HG02642 (cell line): ENCODE results near the gene MAMDC4.
"Not testable (repeated sequence)": the region's sequence is repeated elsewhere in the genome, so short reads cannot be mapped to it uniquely, and the experiment has no call there.

Experiments used
- ATAC-seq: cut with Tn5 transposase; IDR thresholded peaks from one replicate; pipeline ENCODE4 v1.9.1; 2021; ENCODE audit warnings: mild to moderate bottlenecking; ENCODE audit not compliant: unreplicated experiment, poor library complexity

The MAMDC4 gene

DNA sequence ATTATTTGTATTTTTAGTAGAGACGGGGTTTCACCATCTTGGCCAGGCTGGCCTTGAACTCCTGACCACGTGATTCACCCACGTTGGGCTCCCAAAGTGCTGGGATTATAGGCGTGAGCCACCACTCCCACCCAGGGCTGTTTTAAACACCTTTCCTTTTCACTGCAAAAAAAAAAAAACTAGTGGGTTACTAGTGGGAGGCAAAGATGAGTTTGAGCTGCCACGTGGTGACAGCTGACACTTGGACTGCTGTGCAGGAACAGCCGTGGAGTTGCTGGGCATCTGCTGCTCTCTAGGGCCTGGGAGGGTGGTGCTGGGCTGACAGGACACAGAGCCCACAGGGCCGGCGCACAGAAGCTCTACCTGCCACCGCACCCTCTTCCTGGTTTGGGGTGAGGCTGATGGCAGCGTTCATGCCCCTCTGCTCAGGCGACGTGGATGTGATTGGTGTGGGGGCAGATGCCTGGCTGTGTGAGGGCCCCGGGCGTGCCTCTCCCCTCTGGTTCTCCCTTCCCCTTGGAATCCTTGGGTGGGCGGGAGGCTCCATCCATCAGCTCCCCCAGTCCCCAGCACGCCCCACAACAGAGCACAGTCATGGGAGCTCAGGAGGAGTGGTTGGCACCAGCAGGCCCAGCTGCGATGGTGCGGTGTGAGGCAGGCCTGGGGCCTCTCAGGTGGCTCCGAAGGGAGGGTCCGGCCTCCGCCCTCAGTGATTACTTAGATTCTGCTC, 27.5 kb upstream of the MAMDC4 start:
- no peak for ATAC-seq

DNA sequence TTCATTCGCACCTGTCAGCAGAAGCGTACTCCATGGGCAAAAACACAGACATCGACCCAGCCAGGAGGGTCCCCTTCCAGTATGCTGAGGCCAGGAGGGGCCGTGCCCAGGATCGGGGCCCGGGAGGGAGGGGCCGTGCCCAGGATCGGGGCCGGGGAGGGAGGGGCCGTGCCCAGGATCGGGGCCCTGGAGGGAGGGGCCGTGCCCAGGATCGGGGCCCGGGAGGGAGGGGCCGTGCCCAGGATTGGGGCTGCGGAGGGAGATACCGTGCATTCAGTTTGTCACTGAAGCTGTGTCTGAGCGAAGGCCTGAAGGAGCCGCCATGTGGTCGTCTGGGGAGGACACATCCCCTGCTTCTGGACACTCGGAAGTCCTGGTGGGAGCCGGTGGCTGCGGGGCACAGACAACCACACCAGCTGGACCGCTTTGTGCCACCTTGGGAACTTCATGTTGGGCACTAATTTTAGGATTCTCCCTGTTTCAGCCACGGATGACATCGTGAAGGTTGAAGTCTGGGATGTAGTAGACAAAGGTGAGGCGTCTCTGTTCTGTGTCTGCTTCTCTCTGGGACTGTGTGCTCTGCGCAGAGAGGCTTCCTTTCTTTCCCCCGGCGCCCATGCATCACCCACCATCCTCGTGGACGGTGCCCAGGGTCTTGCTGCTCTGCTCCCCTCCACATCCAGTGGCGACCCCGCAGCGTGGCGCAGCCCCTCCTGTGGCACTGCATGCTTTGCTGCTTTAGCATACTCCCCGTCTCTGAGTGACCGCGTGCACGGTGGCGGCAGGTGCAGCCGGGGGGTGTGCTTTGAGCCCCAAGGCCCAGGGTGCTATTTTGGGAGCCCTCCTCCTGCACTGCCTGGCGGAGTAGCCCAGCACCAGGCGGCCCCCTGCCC, 26.6 kb upstream of the MAMDC4 start:
- ATAC-seq: no peak

DNA sequence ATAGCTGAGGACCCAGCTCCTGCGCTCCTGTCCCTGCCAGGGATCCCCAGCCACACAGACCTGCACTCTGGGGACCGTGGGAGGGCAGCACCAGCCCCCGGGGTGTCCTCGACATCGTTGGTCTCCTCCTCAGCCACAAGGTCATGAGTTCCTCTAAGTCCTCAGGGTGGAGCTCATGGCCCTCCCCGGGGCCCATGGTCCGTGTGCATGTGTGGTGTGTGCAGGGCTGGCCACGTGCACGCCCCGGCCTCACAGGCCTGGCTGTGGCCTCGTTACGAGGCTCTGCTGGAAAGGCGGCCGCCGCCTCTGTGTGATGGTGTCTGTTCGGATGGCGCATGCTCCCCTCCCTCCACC, 26.0 kb upstream of the MAMDC4 start:
- ATAC-seq: no peak

DNA sequence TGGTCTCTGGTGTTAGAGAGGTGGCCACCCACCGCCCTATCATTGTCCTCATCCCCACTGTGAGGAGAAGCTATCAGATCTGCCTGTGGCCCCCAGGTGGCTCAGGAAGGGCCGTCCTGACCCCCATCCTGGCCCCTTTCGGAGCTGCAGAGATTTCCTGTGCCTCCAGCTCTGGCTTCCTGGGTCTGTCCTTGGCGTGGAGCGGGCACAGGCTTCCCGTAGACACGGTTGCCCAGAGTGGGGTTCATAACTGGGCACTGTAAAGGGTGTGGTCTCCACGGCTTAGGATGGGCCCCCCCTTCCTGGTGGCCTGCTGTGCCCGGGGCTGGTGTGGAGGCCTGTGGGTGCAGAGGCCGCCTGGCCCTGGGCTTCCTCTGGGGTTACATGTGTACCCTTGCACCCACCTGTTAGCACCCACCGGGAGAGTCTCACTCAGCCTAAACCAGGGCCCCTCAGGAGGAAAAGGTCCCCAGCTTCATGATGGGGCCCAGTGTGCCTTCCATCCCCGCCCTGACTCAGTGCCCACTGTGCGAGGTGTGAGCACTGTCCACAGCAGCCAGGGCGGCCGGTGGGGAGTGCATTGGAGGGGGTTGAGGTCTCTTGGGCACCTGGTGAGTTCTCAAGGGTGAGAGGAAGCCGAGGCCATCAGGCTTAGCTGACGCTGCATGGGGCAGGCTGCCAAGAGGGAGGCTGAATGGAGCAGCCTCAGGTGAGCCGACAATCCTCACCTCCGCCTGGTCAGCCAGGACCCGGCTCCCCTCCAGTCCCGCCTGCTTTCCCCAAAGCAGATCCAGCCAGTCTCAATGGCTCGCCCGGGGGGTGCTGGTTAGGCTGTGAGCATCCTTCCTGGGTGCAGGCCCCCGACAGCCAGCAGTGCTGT, 25.2 kb upstream of the MAMDC4 start:
- ATAC-seq: no peak

DNA sequence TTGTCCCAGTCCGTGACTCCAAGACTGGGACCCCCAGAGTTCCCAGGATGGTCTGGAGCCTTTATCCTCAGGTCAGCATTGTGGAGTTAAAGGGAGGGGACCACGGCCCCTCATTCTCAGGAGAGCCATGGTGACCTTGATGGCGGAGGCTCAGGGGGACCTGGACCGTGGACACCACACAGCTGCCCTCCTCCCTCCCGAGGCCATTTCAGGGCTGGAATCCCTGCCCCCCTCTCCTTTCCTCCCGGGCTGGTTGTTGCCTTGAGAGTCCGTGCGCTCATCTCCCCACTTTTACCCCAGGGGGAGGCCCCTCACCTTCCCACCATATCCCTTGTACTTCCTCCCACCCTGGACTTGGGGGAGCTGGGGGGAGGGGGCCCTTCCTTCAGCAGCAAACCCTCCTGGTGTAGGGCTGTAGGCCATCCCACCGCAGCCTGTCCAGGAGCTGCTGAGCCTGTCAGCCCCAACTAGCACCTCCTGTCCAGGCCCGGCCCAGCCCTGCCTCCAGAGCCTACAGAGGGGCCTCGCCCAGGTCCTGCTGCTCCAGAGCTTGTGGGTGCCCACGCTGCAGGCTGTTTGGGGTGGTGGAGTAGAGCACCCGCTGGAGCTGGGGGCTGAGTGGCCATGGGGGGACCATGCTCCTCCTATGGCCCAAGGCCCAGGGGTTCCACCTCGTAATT, 24.2 kb upstream of the MAMDC4 start:
- ATAC-seq: no peak

DNA sequence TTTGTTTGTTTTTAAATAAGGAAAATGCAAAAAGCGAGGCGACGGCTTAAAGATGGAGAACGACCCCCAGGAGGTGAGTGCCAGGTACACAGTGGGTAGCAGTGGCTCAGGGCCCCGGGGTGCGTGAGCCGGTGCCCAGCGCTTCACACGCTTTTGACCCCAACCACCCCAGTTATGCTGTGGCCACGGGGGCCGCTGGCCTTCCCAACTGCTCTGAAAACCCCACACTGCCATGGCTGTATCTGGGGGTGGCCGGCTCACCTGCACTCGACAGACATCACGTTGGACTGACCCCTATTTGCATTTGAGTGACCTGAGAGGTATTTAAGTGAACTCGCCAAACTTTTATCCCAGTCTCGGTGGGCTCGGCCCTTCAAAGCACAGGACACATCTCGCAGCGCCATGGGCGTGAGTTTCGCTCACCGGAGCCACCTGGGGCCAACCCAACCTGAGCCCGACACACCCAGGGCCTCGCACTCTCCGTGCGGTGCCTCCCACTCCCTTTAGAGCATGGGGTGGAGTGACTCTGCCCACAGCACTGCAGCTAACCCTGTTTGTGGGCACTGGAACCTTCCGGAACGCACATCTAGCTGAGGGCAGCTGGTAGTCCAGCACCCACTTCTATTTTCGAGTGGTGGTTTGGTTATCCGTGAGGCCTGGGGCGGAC, 23.5 kb upstream of the MAMDC4 start:
- ATAC-seq: no peak

DNA sequence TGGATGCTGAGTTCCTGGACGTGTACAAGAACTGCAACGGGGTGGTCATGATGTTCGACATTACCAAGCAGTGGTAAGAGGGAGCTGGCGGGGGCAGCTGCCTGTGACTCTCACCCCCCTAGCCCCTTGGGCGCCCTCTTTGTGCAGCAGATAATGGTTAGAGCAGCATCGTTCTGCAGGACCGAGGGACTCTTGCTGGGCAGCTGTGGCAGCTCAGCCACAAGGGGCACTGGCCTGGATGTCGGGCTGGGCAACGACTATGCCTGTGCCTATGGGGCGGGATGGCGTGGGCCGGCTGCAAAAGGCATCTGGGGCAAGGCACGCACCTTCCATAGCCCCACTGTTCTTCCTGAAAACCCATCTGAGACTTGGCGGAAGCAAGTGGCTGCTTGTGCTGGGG, 22.7 kb upstream of the MAMDC4 start:
- ATAC-seq: no peak

DNA sequence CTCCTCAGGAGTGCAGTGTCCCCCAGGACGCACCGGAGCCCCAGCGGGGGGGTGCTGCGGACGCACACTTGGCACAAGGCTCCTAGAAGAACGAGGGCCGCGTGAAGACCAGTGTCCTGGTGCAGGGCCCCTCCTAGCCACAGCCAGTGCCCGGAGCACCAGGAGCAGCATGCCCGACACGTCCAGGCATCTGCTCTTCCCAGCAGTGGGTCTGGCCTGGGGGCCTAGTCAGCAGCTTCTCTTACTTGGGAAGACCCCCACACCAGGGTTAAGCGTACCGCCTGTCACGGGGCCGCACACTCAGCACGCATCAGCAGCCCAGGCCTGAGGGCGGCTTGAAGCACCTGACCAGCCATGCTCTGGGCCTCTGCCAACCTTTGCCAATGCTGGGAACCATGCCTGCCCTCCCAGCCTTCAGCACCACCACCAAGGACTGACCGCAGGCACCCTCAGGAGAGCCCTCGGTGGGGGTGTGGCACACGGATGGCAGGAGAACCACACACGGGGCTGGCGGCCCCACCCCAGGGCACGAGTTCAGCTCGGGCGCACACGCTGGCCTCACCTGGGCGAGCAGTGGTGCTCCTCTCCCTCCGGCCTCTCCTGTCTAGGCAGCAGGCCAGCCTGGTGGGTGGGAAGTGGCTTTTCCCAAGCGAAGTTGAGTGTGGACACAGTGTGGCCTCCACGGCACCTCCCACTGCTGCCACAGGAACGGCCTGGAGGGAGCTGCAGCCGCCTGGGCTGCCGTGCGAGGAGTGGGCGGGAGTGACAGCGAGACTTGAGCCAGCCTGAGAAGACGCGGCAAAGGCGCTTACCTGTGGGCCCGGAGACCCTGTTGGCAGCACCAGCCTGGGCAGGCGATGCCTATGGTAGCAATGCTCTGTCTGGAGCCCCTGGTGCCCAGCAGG, 21.9 kb upstream of the MAMDC4 start:
- no peak for ATAC-seq

DNA sequence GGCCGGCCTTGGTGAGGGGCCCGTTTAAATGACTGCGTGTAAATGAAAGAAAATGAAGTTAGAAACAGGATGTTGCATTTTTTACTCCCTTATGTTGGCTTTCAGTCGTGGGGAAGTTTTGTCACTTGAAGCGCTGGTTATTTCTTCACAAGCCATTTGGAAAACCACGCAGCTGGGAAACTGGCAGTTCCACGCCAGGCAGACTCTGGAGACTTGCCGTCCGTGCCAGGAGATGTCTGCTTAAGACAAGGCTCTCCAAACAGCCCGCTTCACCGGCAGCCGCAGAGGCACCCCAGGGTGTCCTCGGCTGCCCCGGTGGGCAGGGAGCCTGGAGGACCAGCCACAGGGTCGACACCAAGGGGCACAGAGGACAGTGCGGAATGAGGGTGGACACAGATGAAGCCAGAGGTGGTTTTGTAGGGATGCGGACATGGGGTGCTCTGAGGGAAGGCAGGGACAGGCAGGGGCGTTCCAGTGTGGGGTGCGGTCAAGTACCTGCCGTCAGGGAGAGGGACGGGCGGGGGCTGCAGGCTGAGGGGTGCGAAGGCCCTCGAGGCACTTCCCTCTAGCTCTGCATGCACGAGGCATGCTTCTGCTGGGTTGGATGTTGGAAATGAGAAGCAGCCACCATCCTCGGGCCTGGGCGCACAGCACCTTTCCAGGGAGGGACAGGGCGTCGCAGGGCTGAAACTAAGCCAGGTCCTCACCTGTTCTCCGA, 21.0 kb upstream of the MAMDC4 start:
- ATAC-seq: no peak

DNA sequence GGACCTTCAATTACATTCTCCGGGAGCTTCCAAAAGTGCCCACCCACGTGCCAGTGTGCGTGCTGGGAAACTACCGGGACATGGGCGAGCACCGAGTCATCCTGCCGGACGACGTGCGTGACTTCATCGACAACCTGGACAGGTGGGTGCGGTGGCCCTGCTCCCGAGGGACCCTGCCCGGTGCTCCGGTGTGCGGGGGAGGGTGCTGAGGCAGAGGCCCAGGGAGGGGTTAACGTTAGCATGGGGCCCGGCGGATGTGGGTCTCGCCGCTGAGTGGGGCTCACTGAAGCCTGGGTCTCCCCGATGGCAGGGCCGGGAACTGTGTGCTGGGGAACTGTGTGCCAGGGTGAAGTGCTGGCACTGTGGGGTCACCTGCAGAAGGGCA, 20.4 kb upstream of the MAMDC4 start:
- no peak for ATAC-seq

DNA sequence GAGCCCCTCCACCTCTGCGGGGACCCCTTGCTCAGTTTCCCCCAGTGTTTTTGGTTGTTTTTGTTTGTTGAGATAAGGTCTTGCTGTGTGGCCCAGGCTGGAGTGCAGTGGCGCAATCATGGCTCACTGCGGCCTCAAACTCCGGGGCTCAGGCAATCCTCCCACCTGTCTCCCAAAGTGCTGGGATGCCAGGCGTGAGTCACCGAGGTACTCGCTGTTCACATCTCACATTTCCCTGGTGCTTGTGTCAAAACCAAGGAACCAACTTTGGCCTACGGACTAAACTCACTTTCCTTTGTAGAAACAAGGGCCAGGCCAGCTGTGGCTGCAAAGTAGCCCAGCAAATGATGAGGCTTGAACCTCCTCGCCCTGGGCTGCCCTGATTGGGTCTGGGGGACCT, 19.6 kb upstream of the MAMDC4 start:
- ATAC-seq: no peak

DNA sequence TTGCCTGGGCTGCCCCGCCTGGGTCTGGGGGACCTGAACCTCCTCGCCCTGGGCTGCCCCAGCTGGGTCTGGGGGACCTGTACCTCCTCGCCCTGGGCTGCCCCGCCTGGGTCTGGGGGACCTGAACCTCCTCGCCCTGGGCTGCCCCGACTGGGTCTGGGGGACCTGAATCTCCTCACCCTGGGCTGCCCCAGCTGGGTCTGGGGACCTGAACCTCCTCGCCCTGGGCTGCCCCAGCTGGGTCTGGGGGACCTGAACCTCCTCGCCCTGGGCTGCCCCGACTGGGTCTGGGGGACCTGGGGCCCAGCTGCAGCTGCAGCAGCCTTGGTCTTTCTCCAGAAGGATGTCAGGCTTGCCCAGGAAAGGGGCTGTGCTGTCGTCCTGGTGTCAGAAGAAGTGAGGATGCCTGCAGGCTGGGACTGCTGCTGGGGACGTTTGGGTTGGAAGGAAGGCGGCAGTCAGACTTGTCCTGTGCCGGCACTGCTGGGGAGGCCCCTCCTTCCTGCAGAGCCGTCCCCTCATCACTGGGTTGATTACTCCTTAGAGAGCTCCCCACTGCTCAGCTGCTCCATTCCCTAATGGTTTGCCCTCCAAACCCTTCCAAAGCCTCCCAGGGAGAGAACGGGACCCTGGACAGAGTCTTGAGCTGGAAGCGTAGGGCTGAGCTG, 18.6 kb upstream of the MAMDC4 start:
- not testable (repeated sequence) for ATAC-seq

DNA sequence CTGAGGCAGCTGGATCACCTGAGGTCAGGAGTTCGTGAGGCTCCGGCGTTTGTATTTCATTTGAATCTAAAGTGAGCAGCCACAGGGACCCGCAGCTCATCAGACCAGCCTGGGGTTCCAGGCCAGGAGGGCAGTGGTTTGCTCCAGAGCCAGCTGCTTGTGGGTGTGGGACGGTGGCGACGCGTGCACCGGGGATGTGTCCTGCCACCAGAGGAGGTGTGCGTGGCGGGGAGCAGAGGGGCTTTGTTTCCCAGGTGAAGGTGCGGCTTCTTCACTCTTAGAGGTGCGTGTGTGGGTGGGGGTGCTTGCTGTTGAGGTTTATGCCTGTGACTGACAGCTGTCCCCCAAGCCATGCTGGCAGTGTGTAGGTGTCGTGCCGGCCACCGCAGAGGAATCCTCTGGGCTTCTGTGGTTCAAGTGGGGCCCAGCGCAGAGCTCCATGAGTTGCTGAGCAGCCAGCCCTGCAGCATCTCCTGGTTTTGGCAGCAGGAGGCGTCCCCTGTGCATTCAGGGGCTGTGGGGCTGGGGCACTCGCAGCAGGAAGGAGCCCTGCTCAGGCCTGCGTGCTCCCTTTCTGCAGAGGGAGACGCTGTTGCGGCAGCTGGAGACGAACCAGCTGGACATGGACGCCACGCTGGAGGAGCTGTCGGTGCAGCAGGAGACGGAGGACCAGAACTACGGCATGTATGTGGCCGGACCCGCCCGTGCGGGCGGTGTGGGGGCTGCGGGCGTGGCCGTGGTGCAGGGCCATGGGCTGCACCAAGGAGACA, 16.8 kb upstream of the MAMDC4 start:
- ATAC-seq: no peak

DNA sequence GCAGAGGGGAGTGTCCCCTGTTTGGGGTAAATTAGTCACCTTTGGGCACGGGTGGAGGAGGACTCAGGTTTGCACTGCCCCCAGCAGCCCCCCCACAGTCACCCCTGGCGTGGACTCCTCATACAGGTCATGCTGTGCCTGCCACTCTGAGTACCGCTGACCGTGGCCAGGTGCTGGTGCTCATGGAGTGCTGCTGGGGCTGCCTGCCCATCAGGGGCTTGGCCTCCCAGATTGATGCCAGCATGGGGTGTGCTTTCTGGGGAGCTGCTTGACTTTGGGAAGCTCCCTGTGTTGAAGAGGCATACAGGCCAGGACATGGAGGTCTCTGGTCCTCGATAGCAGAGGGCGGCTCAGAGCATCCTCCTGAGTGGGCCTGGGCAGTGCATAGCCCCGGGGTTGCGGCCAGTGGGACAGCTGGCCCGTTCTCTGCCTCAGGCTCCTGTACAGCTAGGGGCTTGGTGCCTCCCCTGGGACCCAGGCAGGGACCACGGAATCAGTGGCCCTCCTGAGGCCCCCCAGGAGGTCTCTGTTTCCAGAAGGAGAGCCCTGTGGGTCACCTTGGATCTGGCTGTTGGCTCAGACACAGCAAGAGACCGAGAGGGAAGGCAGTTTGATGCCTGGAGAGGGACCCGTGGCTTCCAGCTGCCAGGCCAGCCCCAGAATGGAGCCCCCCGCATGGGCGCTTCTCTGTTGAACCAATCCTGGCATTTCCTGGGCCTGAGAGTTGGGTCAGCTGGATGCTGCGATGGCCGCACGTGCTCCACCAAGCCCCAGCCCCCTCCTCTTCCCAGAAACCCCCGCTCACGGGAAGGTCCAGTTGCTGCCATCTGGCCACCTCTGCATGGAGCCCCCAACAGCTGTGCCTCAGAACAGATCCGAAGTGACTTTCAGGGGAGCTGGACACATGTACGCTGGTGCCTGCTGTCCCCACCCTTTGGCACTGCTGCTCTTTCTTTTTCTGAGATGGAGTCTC, 15.9 kb upstream of the MAMDC4 start:
- ATAC-seq: no peak

DNA sequence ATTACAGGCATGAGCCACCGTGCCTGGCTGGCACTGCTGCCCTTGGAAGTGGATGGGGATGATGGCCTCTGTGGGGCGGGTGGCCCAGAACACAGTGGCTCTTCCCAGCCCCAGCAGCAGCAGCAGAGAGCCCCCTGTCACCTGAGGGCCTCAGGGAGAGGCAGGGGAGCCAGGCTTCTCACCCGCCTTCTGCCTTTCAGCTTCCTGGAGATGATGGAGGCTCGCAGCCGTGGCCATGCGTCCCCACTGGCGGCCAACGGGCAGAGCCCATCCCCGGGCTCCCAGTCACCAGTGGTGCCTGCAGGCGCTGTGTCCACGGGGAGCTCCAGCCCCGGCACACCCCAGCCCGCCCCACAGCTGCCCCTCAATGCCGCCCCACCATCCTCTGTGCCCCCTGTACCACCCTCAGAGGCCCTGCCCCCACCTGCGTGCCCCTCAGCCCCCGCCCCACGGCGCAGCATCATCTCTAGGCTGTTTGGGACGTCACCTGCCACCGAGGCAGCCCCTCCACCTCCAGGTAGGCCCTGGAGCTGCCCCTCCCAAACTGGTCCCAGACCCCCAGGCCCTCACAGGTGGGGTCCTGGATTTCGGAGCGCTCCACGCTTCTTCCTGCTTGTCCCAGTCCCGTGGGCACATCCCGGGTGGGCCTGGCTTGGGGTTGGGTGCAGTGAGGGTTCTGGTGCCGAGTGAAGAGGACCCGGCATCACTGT, 14.8 kb upstream of the MAMDC4 start:
- ATAC-seq: no peak
